DOHH2 (cell line): Measurements from ENCODE around the gene GMDS.

Experiments used
- H3F3A ChIP-seq: fragments of 200-600 bp; sonication (generic), shearing (Covaris generic); 2 replicates; pipeline ENCODE4 v1.6.0; 2016; ENCODE audit warnings: antibody characterized with exemption, mild to moderate bottlenecking; ENCODE audit not compliant: control insufficient read depth, insufficient read depth
- H3K27ac ChIP-seq: fragments of 200-600 bp; sonication (generic); 2 replicates; pipeline ENCODE4 v1.5.1; 2014; ENCODE audit warnings: low read depth, mild to moderate bottlenecking, low read length, moderate library complexity
- H3K27me3 ChIP-seq: fragments of 200-600 bp; sonication (generic); 2 replicates; pipeline ENCODE4 v1.6.1; 2014; ENCODE audit warnings: mild to moderate bottlenecking, low read length, mixed read lengths; ENCODE audit not compliant: control insufficient read depth
- H3K36me3 ChIP-seq: fragments of 200-600 bp; sonication (generic); 2 replicates; pipeline ENCODE4 v1.6.1; 2014; ENCODE audit warnings: mild to moderate bottlenecking, low read length, moderate library complexity, mixed read lengths; ENCODE audit not compliant: control insufficient read depth
- H3K4me1 ChIP-seq: fragments of 200-600 bp; sonication (generic); 2 replicates; pipeline ENCODE4 v1.6.1; 2014; ENCODE audit warnings: mild to moderate bottlenecking, low read length, mixed read lengths; ENCODE audit not compliant: control insufficient read depth
- H3K4me2 ChIP-seq: fragments of 200-600 bp; sonication (generic); 2 replicates; pipeline ENCODE4 v1.6.0; 2014; ENCODE audit warnings: mild to moderate bottlenecking, low read length, moderate library complexity
- H3K4me3 ChIP-seq: fragments of 200-600 bp; sonication (generic); 2 replicates; pipeline ENCODE4 v1.5.1; 2014; ENCODE audit warnings: mild to moderate bottlenecking, low read length, mixed read lengths
- H3K79me2 ChIP-seq: fragments of 200-600 bp; sonication (generic); 2 replicates; pipeline ENCODE4 v1.6.1; 2014; ENCODE audit warnings: mild to moderate bottlenecking, low read length, mixed read lengths; ENCODE audit not compliant: control insufficient read depth
- H3K9me2 ChIP-seq: fragments of 200-600 bp; sonication (generic); replicated peaks from 2 replicates; pipeline ENCODE4 v1.6.1; 2014; ENCODE audit warnings: mild to moderate bottlenecking, low read length, mixed read lengths; ENCODE audit not compliant: control insufficient read depth
- H3K9me3 ChIP-seq: fragments of 200-600 bp; sonication (generic); 2 replicates; pipeline ENCODE4 v1.6.1; 2014; ENCODE audit warnings: antibody characterized with exemption, low read length, mixed read lengths; ENCODE audit not compliant: control insufficient read depth, insufficient read depth
- H4K20me1 ChIP-seq: fragments of 200-600 bp; sonication (generic); 2 replicates; pipeline ENCODE4 v1.6.0; 2014; ENCODE audit warnings: low read depth, mild to moderate bottlenecking, antibody characterized with exemption, low read length, moderate library complexity; ENCODE audit not compliant: control insufficient read depth, insufficient read depth
- EZH2phosphoT487 ChIP-seq: fragments of 200-600 bp; sonication (generic); IDR thresholded peaks from 2 replicates; pipeline ENCODE4 v1.6.1; 2017; ENCODE audit warnings: borderline replicate concordance, mild to moderate bottlenecking, antibody characterized with exemption, low read length, moderate library complexity, mixed read lengths
- TF ChIP-seq, protein P1 (sequence below): fragments of 200-600 bp; sonication (generic); IDR thresholded peaks from one replicate; pipeline ENCODE4 v1.5.1; 2014; ENCODE audit warnings: antibody characterized with exemption, mild to moderate bottlenecking, low read depth, low read length; ENCODE audit not compliant: poor library complexity, severe bottlenecking

GMDS gene

DNA sequence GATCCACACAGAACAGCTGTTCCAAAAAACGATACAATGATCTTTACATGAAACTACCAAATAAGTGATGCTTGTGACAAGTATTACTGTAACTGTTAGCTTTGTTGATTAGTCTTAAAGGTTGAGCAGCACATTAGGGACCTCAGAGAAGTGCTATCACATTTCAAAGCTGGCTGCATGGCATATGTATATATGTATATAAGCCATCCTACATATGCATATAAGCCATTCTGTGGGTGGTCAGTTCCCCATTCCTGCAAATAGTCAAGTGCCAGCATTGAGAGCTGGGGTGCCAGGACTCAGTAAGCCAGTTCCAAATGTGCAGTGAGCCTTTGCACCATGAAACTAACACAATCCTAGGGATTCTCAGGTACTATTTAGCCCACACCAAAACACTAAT is 339.4 kb downstream of the GMDS start:
- H4K20me1 ChIP-seq, result no peaks in the 10 kb centered on the region
- H3K4me1 ChIP-seq, result no peaks in the 10 kb centered on the region
- TF ChIP-seq, protein P1, sequence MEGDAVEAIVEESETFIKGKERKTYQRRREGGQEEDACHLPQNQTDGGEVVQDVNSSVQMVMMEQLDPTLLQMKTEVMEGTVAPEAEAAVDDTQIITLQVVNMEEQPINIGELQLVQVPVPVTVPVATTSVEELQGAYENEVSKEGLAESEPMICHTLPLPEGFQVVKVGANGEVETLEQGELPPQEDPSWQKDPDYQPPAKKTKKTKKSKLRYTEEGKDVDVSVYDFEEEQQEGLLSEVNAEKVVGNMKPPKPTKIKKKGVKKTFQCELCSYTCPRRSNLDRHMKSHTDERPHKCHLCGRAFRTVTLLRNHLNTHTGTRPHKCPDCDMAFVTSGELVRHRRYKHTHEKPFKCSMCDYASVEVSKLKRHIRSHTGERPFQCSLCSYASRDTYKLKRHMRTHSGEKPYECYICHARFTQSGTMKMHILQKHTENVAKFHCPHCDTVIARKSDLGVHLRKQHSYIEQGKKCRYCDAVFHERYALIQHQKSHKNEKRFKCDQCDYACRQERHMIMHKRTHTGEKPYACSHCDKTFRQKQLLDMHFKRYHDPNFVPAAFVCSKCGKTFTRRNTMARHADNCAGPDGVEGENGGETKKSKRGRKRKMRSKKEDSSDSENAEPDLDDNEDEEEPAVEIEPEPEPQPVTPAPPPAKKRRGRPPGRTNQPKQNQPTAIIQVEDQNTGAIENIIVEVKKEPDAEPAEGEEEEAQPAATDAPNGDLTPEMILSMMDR, result no peak
- no peak for TF ChIP-seq EZH2phosphoT487
- H3K36me3 ChIP-seq, result no peaks in the 10 kb centered on the region
- no peak overlapping the region for H3K4me3 ChIP-seq
- no peaks in the 10 kb centered on the region for H3K79me2 ChIP-seq
- H3K4me2 ChIP-seq, result no peak overlapping the region
- no peak overlapping the region for H3K27ac ChIP-seq
- H3F3A ChIP-seq, result no peaks in the 10 kb centered on the region
- no peaks in the 10 kb centered on the region for H3K9me3 ChIP-seq
- no peaks in the 10 kb centered on the region for H3K27me3 ChIP-seq
- H3K9me2 ChIP-seq, result no peaks in the 10 kb centered on the region

DNA sequence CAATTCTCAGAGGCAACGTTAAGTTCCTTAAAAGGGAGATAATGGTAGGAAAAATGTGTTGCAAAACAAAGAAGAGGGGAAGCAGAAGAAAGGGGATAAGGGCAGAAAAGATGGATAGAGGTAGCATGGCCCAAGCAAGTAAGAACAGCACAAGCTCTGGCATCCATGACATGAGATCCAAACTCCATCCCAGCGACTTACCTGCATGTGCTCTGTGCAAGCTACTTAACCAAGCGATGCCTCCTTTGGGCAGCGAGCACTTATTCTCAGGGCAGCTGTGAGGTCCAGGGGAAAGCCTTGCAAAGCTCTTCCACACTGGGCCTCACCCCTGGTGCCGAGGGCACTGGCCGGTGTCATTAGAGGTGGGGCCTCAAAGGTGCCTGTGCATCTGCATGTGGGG is 340.5 kb downstream of the GMDS start:
- Histone ChIP-seq H3K4me2 (no peak overlapping the region), H3K4me1 (no peaks in the 10 kb centered on the region), H3K4me3 (no peak overlapping the region), H3K9me3 (no peaks in the 10 kb centered on the region), H3F3A (no peaks in the 10 kb centered on the region), H4K20me1 (no peaks in the 10 kb centered on the region), H3K27me3 (no peaks in the 10 kb centered on the region), H3K79me2 (no peaks in the 10 kb centered on the region), H3K36me3 (no peaks in the 10 kb centered on the region), H3K27ac (no peak overlapping the region), H3K9me2 (no peaks in the 10 kb centered on the region)
- TF ChIP-seq EZH2phosphoT487, result no peak
- TF ChIP-seq, protein P1, result no peak

DNA sequence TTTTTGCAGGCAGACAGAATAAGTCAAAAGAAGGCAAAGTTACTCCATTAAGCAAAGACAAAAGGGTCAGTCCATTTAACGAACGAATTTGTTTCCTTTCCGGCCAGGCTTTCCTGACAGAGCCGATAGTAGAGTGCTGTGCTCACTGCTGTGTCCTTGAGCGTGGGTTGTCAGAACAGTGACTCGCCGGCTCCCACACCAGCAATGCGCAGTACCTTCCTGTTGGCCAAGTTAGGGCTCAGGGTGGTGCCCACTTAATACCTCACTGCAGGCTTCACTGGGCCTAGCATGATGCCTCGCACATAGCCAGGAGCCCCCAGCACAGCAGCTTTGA is 341.0 kb downstream of the GMDS start:
- Histone ChIP-seq H3K4me3 (no peak overlapping the region), H3K36me3 (no peaks in the 10 kb centered on the region), H3K27me3 (no peaks in the 10 kb centered on the region), H3F3A (no peaks in the 10 kb centered on the region), H4K20me1 (no peaks in the 10 kb centered on the region), H3K4me1 (no peaks in the 10 kb centered on the region), H3K27ac (no peak overlapping the region), H3K9me3 (no peaks in the 10 kb centered on the region), H3K79me2 (no peaks in the 10 kb centered on the region), H3K9me2 (no peaks in the 10 kb centered on the region), H3K4me2 (no peak overlapping the region)
- TF ChIP-seq, protein P1, result no peak
- no peak for TF ChIP-seq EZH2phosphoT487

DNA sequence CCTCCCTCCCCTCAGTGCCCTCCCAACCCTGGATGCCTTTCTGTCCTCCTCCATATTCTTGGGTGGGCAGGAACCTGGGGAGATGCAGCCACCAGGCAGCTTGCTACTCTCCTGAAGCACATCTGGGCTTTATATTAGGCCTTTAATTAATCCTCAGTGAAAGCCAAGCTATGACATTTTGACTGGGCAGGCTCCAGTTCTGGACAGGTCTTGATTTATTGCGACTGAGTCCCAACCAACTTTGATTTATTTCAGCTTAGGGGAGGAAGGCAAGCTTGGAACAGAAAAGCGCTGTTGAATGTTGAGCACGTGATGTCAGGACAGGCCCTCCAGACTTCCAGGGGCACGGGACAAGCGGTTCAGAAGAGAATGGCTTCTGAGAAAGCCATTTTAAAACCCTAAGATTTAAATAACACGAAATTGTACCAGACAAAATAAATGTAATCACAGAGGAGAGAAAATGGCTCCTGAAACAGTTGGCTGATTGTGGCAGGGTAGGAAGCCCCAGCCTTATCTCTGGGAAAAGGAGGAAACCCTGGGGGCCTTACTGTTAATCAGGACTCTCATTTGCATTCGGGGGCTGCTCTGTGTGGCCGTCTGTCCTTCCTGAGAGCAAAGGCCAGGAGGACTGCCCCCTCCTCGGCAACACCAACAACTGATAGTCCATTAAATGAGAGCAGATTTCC is 341.5 kb downstream of the GMDS start:
- Histone ChIP-seq H3K9me3 (no peaks in the 10 kb centered on the region), H3K79me2 (no peaks in the 10 kb centered on the region), H3K27ac (no peak overlapping the region), H3K36me3 (no peaks in the 10 kb centered on the region), H3K4me3 (no peak overlapping the region), H3K4me1 (no peaks in the 10 kb centered on the region), H3K27me3 (no peaks in the 10 kb centered on the region), H3K9me2 (no peaks in the 10 kb centered on the region), H3F3A (no peaks in the 10 kb centered on the region), H3K4me2 (no peak overlapping the region), H4K20me1 (no peaks in the 10 kb centered on the region)
- TF ChIP-seq, protein P1, result no peak
- no peak for TF ChIP-seq EZH2phosphoT487
